ENCODE data around the gene UXS1. TPM values are rescaled to one million over a fixed set of nuclear protein-coding genes. Genes with fewer than 3 reads are reported as not detected.

The UXS1 gene
- polyA plus RNA-seq, 1 donor: 40.5 TPM

- DNase-seq (ENCODE audit: low read depth): no peak
Observed at GRCh38 chr2:106161938-106162820, 31.9 kb downstream of the UXS1 start.

- no peak for DNase-seq (ENCODE audit: low read depth)
Observed at GRCh38 chr2:106161341-106161740, 32.8 kb downstream of the UXS1 start.

- DNase-seq (ENCODE audit: low read depth): no peak
Observed at GRCh38 chr2:106160786-106161261, 33.3 kb downstream of the UXS1 start.

GRCh38 chr2:106159866-106160785 lies 34.0 kb downstream of the UXS1 start:
- no peak for DNase-seq (ENCODE audit: low read depth)

GRCh38 chr2:106158871-106159270 lies 35.2 kb downstream of the UXS1 start:
- no peak for DNase-seq (ENCODE audit: low read depth)

- DNase-seq (ENCODE audit: low read depth): no peak
Observed at GRCh38 chr2:106158131-106158530, 36.0 kb downstream of the UXS1 start.

GRCh38 chr2:106157416-106157815 lies 36.7 kb downstream of the UXS1 start:
- DNase-seq (ENCODE audit: low read depth): no peak

GRCh38 chr2:106156305-106157296 lies 37.5 kb downstream of the UXS1 start:
- DNase-seq (ENCODE audit: low read depth): no peak

GRCh38 chr2:106153781-106154180 lies 40.3 kb downstream of the UXS1 start:
- DNase-seq (ENCODE audit: low read depth): no peak

- DNase-seq (ENCODE audit: low read depth): no peak
Observed at GRCh38 chr2:106147665-106148064, 46.4 kb downstream of the UXS1 start.

- DNase-seq (ENCODE audit: low read depth): no peak
Observed at GRCh38 chr2:106147159-106147558, 46.9 kb downstream of the UXS1 start.

- no peak for DNase-seq (ENCODE audit: low read depth)
Observed at GRCh38 chr2:106144621-106145331, 49.3 kb downstream of the UXS1 start.

- no peak for DNase-seq (ENCODE audit: low read depth)
Observed at GRCh38 chr2:106143495-106144215, 50.4 kb downstream of the UXS1 start.

- no peak for DNase-seq (ENCODE audit: low read depth)
Observed at GRCh38 chr2:106142683-106143082, 51.4 kb downstream of the UXS1 start.

- no peak for DNase-seq (ENCODE audit: low read depth)
Observed at GRCh38 chr2:106140913-106141312, 53.2 kb downstream of the UXS1 start.

- DNase-seq (ENCODE audit: low read depth): no peak
Observed at GRCh38 chr2:106140113-106140512, 54.0 kb downstream of the UXS1 start.

- no peak for DNase-seq (ENCODE audit: low read depth)
Observed at GRCh38 chr2:106139238-106139935, 54.7 kb downstream of the UXS1 start.

GRCh38 chr2:106138543-106139237 lies 55.4 kb downstream of the UXS1 start:
- no peak for DNase-seq (ENCODE audit: low read depth)

All from forelimb muscle (tissue), 1 donor.